ENCODE results near the gene NEK6.

GRCh38 chr9:124308606-124309491 is 51.1 kb downstream of the NEK6 start:
- TF ChIP-seq CTCF (IDR thresholded peaks at IDR 0.05) (no peak), POLR2A (IDR thresholded peaks at IDR 0.05) (no peak)

Data from body of pancreas (tissue), 4 donors.